ENCODE measurements around the gene PDPR.
"Not testable (repeated sequence)": the region's sequence is repeated elsewhere in the genome, so short reads cannot be mapped to it uniquely, and the experiment has no call there.

Gene PDPR

GRCh38 chr16:70198230-70198629, 84.1 kb downstream of the PDPR start:
- DNase-seq; in situ Hi-C loops (cut with HindIII; ENCODE audit: low pct_ligation_motif_present, low pct_unique_long_range_greater_than_20kb, low sequenced_read_pairs): not testable (repeated sequence)

GRCh38 chr16:70198666-70199065, 84.5 kb downstream of the PDPR start:
- DNase-seq; in situ Hi-C loops (cut with HindIII; ENCODE audit: low pct_ligation_motif_present, low pct_unique_long_range_greater_than_20kb, low sequenced_read_pairs): not testable (repeated sequence)

- DNase-seq; in situ Hi-C loops (cut with HindIII; ENCODE audit: low pct_ligation_motif_present, low pct_unique_long_range_greater_than_20kb, low sequenced_read_pairs): not testable (repeated sequence)
These were observed 85.0 kb downstream of the PDPR start for GRCh38 chr16:70199170-70199569.

- DNase-seq; in situ Hi-C loops (cut with HindIII; ENCODE audit: low pct_ligation_motif_present, low pct_unique_long_range_greater_than_20kb, low sequenced_read_pairs): not testable (repeated sequence)
These were observed 85.9 kb downstream of the PDPR start for GRCh38 chr16:70200063-70200462.

GRCh38 chr16:70203508-70203907, 89.4 kb downstream of the PDPR start:
- in situ Hi-C loops (cut with HindIII; ENCODE audit: low pct_ligation_motif_present, low pct_unique_long_range_greater_than_20kb, low sequenced_read_pairs), result not testable (repeated sequence)

GRCh38 chr16:70204010-70204409, 89.9 kb downstream of the PDPR start:
- in situ Hi-C loops (cut with HindIII; ENCODE audit: low pct_ligation_motif_present, low pct_unique_long_range_greater_than_20kb, low sequenced_read_pairs); DNase-seq: not testable (repeated sequence)

More at GRCh38 chr16:70203508-70203907, 89.4 kb downstream of the PDPR start:
- DNase-seq, result not testable (repeated sequence)

- in situ Hi-C loops (cut with HindIII; ENCODE audit: low pct_ligation_motif_present, low pct_unique_long_range_greater_than_20kb, low sequenced_read_pairs), result not testable (repeated sequence)
These were observed 90.7 kb downstream of the PDPR start for GRCh38 chr16:70204668-70205405.

GRCh38 chr16:70206382-70206781, 92.2 kb downstream of the PDPR start:
- in situ Hi-C loops (cut with HindIII; ENCODE audit: low pct_ligation_motif_present, low pct_unique_long_range_greater_than_20kb, low sequenced_read_pairs), result not testable (repeated sequence)

More at GRCh38 chr16:70204668-70205405, 90.7 kb downstream of the PDPR start:
- DNase-seq, result not testable (repeated sequence)

More at GRCh38 chr16:70206382-70206781, 92.2 kb downstream of the PDPR start:
- not testable (repeated sequence) for DNase-seq

All from ACHN (cell line).